Omental fat pad (tissue), 4 donors: ENCODE data around the gene SSH2. TPM values are rescaled to one million over a fixed set of nuclear protein-coding genes. Genes with fewer than 3 reads are reported as not detected.
A peak's percentile ranks its signal among the peaks of the same experiment; 100 is the strongest.
"Not testable (repeated sequence)": the region's sequence is repeated elsewhere in the genome, so short reads cannot be mapped to it uniquely, and the experiment has no call there.

Experiments
- ATAC-seq: fragments of 150-250 bp; one replicate; pipeline ENCODE4 v1.9.1; 2016; ENCODE audit warnings: mild to moderate bottlenecking, moderate library complexity; ENCODE audit not compliant: low FRiP score
- DNase-seq: peaks from one replicate; pipeline ENCODE4 v3.0.0-alpha.2; 2019; ENCODE audit warnings: low spot score
- total RNA-seq, 4 donors: library from RNA; depleted of rRNA; stranded (reverse); fragments of >200 nt; gene quantifications; one replicate each; pipeline ENCODE4 v1.1.0, GENCODE V29; 2016
- TF ChIP-seq, protein P1 (sequence below), 3 donors: fragments of 450-650 bp; IDR thresholded peaks; one replicate each; pipeline ENCODE4 v1.5.1; 2016 to 2017; ENCODE audit warnings: antibody characterized with exemption in 3 of 3, mild to moderate bottlenecking in 3 of 3, moderate library complexity in 2 of 3

SSH2 gene
- total RNA-seq, 4 donors from 2014 or later: 25.1 to 88.0 (median 35.8) TPM

DNA sequence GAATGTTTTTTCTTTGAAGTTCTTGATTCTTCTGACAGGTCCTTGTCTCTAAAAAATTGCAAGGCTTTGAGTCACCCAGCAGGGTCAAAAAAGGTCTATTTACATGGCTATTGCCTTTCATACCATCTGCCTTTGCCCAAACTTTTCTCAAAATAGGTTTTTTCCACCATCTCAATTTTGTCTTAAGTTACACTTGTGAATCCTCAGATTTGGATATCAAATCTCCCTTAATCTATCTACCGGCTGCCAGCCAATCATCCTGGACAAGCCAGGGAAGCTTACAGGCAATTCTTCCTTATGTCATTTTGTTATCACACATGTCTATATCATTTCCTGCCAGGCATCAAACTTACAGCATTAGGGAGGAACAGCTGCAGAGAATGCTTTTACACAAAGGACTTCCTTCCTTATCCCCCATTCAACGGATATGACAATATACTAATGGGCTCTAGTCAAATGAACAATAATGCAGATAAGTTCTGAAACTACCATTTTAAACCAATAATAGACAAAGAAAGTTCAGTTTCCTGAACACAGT lies 203.2 kb downstream of the SSH2 start:
- peak; percentile 28 for ATAC-seq
- TF ChIP-seq, protein P1, sequence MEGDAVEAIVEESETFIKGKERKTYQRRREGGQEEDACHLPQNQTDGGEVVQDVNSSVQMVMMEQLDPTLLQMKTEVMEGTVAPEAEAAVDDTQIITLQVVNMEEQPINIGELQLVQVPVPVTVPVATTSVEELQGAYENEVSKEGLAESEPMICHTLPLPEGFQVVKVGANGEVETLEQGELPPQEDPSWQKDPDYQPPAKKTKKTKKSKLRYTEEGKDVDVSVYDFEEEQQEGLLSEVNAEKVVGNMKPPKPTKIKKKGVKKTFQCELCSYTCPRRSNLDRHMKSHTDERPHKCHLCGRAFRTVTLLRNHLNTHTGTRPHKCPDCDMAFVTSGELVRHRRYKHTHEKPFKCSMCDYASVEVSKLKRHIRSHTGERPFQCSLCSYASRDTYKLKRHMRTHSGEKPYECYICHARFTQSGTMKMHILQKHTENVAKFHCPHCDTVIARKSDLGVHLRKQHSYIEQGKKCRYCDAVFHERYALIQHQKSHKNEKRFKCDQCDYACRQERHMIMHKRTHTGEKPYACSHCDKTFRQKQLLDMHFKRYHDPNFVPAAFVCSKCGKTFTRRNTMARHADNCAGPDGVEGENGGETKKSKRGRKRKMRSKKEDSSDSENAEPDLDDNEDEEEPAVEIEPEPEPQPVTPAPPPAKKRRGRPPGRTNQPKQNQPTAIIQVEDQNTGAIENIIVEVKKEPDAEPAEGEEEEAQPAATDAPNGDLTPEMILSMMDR (IDR thresholded peaks at IDR 0.05): no peak
- DNase-seq: no peak

DNA sequence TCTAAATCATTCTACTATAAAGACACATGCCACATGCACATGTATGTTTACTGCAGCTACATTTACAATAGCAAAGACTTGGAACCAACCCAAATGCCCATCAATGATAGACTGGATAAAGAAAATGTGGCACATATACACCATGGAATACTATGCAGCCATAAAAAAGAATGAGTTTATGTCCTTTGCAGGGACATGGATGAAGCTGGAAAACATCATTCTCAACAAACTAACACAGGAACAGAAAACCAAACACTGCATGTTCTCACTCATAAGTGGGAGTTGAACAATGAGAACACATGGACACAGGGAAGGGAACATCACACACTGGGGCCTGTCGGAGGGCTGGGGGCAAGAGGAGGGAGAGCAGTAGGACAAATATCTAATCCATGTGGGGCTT lies 204.6 kb downstream of the SSH2 start:
- DNase-seq, ATAC-seq: not testable (repeated sequence)

DNA sequence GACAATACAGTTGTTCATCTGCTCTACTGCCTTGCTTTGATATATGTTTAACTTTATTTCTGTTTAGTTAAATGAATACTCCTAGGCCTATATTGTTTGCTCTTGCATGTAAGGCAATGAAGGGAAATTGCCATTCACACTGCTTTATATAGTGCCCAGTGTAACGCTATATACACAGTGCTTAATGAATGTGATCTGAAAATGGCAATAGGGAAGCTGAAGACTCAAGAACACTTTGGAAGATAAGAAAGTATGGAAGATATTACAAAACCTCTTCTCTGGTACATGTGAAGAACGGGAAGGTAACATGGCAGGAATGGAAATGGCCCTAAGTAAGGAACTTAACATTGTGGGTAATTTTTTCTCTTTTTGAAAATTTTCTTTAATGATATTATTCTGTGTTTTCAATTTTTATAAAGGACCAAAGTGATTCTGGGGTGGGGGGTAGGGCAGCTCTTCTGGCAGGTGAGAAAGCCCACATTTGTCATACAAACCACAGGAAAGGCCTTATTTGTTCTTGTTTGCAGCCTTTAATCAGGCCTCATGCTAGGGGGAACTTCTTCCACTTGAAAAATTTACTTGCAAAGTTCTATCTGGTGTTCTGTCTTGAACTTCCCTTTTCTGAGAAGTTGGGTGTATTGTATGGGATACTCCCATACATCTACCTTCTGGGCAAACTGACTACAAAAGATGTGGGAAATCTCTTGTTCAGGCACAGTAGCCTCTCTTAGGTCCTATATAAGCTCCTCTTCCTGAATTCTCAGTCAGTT lies 206.6 kb downstream of the SSH2 start:
- ATAC-seq (no peak), DNase-seq (no peak)
- TF ChIP-seq, protein P1 (IDR thresholded peaks at IDR 0.05): no peak

- ATAC-seq: peak; percentile 74
- DNase-seq: no peak
Observed at GRCh38 chr17:29722411-29723198, 207.4 kb downstream of the SSH2 start.

GRCh38 chr17:29720551-29720950 lies 209.5 kb downstream of the SSH2 start:
- ATAC-seq (no peak), DNase-seq (no peak)
- TF ChIP-seq, protein P1 (IDR thresholded peaks at IDR 0.05): no peak

More at GRCh38 chr17:29722411-29723198, 207.4 kb downstream of the SSH2 start:
- TF ChIP-seq, protein P1 (IDR thresholded peaks at IDR 0.05): no peak

- ATAC-seq: no peak
- DNase-seq: no peak
- TF ChIP-seq, protein P1 (IDR thresholded peaks at IDR 0.05): no peak
Observed at GRCh38 chr17:29719469-29719868, 210.6 kb downstream of the SSH2 start.

DNA sequence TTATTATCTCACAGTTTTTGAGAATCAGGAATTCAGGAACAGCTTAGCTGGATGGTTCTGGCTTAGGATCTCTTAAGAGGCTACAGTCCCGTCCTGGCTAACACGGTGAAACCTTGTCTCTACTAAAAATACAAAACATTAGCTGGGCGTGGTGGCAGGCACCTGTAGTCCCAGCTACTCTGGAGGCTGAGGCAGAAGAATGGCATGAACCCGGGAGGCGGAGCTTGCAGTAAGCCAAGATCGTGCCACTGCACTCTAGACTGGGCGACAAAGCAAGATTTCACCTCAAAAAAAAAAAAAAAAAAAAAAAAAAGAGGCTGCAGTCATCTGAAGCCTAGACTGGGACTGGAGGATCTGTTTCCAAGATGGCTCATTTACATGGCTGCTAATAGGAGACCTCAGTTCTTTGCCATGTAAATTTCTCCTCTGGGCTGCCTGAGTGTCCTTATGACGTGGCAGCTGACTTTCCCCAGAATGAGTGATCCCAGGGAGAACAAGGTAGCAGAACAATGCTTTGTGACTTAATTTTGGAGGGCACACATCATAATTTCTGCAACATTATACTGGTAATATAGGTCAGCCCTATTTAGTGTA lies 211.5 kb downstream of the SSH2 start:
- TF ChIP-seq, protein P1 (IDR thresholded peaks at IDR 0.05): no peak
- DNase-seq (no peak), ATAC-seq (no peak)
